Cardiac fibroblast (primary cell): ENCODE results near the gene COL24A1.
"Not testable (repeated sequence)": the region's sequence is repeated elsewhere in the genome, so short reads cannot be mapped to it uniquely, and the experiment has no call there.

ENCODE experiments used
- DNase-seq, 2 donors: peaks; one replicate each; pipeline versions ENCODE4 v3.0.0 to v3.0.0-alpha.2; 2010; ENCODE audit warnings: low read depth in 2 of 2
- H3K4me3 ChIP-seq, 2 donors: replicated peaks in 1 of 2; 1 replicate in 1 of 2; 2 replicates in 1 of 2; pipeline ENCODE4 v1.5.1; 2011; ENCODE audit warnings: low read depth in 2 of 2, low read length in 2 of 2, mild to moderate bottlenecking in 2 of 2, moderate library complexity in 1 of 2
- TF ChIP-seq, protein P1 (sequence below): IDR thresholded peaks from one replicate; pipeline ENCODE4 v1.5.1; 2011; ENCODE audit warnings: low read depth, mild to moderate bottlenecking, low read length, inconsistent platforms

Gene COL24A1

DNA sequence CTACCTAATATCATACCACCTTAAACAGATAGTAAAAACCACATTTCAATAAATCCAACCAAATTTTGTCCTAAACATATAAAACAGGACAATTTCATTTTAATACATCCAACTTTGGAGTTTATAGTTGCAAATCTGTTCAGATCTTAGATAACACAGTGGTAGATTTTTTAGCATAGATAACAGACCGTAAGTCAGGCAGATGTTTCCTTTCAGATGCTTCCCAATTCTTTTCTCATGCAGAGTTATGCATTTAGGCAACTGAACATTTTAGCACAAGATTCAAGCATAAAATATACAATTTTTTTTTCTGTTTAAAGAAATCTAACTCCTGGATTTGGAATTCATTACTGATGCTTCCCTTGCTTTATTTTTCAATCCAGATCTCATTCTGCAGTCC, 291.8 kb downstream of the COL24A1 start:
- H3K4me3 ChIP-seq: no peak overlapping the region
- TF ChIP-seq, protein P1, sequence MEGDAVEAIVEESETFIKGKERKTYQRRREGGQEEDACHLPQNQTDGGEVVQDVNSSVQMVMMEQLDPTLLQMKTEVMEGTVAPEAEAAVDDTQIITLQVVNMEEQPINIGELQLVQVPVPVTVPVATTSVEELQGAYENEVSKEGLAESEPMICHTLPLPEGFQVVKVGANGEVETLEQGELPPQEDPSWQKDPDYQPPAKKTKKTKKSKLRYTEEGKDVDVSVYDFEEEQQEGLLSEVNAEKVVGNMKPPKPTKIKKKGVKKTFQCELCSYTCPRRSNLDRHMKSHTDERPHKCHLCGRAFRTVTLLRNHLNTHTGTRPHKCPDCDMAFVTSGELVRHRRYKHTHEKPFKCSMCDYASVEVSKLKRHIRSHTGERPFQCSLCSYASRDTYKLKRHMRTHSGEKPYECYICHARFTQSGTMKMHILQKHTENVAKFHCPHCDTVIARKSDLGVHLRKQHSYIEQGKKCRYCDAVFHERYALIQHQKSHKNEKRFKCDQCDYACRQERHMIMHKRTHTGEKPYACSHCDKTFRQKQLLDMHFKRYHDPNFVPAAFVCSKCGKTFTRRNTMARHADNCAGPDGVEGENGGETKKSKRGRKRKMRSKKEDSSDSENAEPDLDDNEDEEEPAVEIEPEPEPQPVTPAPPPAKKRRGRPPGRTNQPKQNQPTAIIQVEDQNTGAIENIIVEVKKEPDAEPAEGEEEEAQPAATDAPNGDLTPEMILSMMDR: no peak
- no peak for DNase-seq

DNA sequence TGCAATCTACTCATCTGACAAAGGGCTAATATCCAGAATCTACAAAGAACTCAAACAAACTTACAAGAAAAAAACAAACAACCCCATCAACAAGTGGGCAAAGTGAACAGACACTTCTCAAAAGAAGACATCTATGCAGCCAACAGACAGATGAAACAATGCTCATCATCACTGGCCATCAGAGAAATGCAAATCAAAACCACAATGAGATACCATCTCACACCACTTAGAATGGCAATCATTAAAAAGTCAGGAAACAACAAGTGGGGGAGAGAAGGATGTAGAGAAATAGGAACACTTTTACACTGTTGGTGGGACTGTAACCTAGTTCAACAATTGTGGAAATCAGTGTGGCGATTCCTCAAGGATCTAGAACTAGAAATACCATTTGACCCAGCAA, 292.9 kb downstream of the COL24A1 start:
- not testable (repeated sequence) for H3K4me3 ChIP-seq, DNase-seq

DNA sequence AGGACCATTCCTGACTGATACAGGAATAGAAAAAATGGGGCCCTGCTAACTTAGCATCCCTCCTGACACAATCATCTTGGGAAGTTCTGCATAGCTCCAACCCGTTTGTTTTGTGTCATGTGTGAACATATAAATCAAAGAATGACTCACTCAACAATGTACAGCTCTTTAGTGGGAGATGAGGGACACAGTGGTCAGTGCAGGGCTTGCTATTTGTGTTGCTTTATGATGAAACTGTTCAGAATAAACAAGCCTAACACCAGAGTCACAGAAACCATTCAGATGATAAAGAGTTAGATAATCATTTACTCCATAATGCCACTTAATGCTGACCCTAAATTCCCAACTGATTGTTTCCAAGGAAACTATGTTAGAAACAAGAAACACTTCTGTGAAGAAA, 294.1 kb downstream of the COL24A1 start:
- no peak for DNase-seq
- TF ChIP-seq, protein P1: no peak
- H3K4me3 ChIP-seq: no peak overlapping the region

DNA sequence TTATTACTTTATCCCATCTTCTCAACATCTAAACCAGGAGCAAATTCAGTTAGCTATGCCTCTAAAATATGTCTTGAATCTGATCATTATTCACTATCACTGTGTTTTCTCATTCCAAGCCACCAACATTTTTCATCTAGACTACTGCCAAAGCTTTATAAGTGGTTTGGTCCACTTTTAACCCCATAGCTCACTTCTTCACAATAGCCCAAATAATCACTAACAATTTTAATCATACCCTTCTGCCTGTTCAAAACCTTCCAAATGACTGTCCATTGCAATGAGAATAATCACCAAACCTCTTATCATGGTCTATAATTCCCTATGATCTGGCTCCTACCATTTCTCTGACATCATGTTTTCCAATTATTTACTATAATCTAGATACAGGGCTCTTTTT, 298.6 kb downstream of the COL24A1 start:
- no peak overlapping the region for H3K4me3 ChIP-seq
- TF ChIP-seq, protein P1: no peak
- DNase-seq: no peak

DNA sequence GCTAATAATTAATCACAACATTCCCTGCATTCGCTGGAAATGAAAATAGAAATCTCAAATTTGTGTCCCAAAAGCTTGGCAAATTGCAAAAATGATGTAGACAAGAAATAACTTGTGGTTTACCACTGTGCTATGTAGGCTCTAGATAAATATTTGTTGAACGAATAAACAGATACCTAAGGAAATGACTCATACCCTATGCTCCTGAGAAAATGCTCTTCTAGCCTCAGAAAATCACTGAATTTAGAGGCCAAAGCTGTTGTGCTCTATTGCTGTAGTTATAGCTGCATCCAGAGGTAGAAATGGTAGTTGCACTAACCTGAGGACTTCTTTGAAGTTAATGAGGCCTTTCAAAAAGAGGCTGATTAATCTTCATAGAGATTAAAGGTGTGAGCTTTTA, 306.3 kb downstream of the COL24A1 start:
- peak; percentile 87 to 95 for DNase-seq
- no peak overlapping the region for H3K4me3 ChIP-seq
- TF ChIP-seq, protein P1: peak; percentile 53

DNA sequence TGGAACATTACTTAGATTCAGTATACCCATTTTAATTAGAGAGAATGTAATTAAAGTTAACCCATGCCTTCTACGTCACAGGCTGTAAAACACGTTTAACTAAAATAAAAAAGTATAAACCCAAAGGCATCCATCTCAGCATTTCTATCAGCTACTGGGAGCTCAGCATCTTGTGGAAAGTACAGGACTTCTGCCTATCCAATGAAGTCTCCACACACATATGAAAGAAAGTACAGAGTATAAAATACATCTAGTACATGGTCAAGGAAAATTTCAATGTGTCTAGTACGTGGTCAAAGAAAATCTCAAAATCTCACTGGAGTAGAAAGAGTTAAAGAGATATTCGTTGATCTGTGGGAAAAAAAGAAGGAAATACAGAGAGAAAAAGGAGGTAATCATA, 306.9 kb downstream of the COL24A1 start:
- no peak overlapping the region for H3K4me3 ChIP-seq
- DNase-seq: no peak

DNA sequence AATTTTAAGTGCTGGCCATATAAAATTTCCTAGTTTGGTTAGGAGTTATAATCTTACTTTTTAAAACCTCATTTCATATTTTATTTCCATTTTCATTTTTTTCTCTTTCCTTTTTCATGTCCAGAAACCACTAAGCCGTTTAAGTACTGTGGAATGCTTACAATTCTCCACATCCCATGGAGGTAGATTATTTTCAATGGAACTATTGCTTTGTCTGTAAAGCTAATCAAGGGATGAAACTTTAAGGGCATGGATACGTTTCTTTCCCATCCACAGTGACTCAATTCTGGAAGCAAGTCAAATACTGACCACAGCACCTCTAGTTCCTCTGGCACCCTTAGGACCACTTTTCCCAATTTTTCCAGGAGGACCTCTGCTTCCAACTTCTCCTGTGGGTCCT, 309.2 kb downstream of the COL24A1 start:
- TF ChIP-seq, protein P1: no peak
- H3K4me3 ChIP-seq: no peak overlapping the region
- DNase-seq: no peak

More for the DNA sequence above, 306.9 kb downstream of the COL24A1 start:
- TF ChIP-seq, protein P1: no peak

DNA sequence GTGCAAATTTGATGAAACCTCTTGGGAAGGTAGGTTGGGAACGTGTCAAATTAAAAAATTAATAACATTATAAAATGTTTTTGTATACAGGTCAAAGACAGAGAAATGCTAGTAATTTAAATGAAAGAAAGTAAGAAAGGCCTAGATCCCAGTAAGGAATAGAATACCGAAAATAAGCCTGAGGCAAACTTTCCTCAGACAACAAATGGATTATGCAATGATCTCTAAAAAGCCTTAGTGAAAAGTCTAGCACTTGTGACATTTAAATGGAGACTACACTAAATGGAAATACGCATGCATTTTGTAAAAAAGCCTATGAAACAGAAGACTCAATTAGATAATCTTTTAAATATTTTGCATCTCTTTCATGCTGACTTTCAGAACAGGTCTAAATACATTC, 309.9 kb downstream of the COL24A1 start:
- DNase-seq: no peak
- TF ChIP-seq, protein P1: no peak
- H3K4me3 ChIP-seq: no peak overlapping the region
